A673 (cell line): Measurements from ENCODE around the gene XRCC3. TPM values are rescaled to one million over a fixed set of nuclear protein-coding genes. Genes with fewer than 3 reads are reported as not detected.
A peak's percentile ranks its signal among the peaks of the same experiment; 100 is the strongest.

Experiments
- BruUV-seq: library from RNA; stranded (reverse); fragments of 400-500 nt; replicated peaks from 2 replicates; lab custom pipeline; 2021; lab: Mats Ljungman, UMichigan
- CTCF ChIA-PET: fragments of 300-600 bp; sonication (Branson Sonifier 250); formaldehyde crosslinking; loops from one replicate; lab custom pipeline; 2022; ENCODE audit warnings: antibody characterized with exemption; lab: Charles Lee
- POLR2A ChIA-PET: fragments of 300-600 bp; sonication (Branson Sonifier 250); formaldehyde crosslinking; loops from one replicate; lab custom pipeline; 2022; ENCODE audit warnings: antibody characterized with exemption; ENCODE audit not compliant: low non-redundant PET; lab: Charles Lee
- DNase-seq: peaks from one replicate; pipeline ENCODE4 v3.0.0-alpha.2; 2015; ENCODE audit warnings: low spot score
- H3K27ac ChIP-seq: fragments of 200-600 bp; sonication (generic); 2 replicates; pipeline ENCODE4 v1.5.1; 2016; ENCODE audit warnings: mixed run types, low read depth, mild to moderate bottlenecking, mixed read lengths, antibody characterized with exemption, low read length; ENCODE audit not compliant: poor library complexity, severe bottlenecking
- H3K27me3 ChIP-seq: fragments of 200-600 bp; sonication (generic); replicated peaks from 2 replicates; pipeline ENCODE4 v1.6.1; 2017; ENCODE audit warnings: mixed run types, low read depth, mild to moderate bottlenecking, mixed read lengths, antibody characterized with exemption, low read length; ENCODE audit not compliant: insufficient read depth, poor library complexity
- H3K36me3 ChIP-seq: fragments of 200-600 bp; sonication (generic); 2 replicates; pipeline ENCODE4 v1.6.1; 2016; ENCODE audit warnings: mixed run types, mild to moderate bottlenecking, mixed read lengths, antibody characterized with exemption, low read length; ENCODE audit not compliant: insufficient read depth, poor library complexity, severe bottlenecking
- H3K4me1 ChIP-seq: fragments of 200-600 bp; sonication (generic); 2 replicates; pipeline ENCODE4 v1.6.1; 2017; ENCODE audit warnings: mixed run types, mild to moderate bottlenecking, mixed read lengths, antibody characterized with exemption, low read length; ENCODE audit not compliant: insufficient read depth, poor library complexity, severe bottlenecking
- H3K4me3 ChIP-seq: fragments of 200-600 bp; sonication (generic); 2 replicates; pipeline ENCODE4 v1.5.1; 2016; ENCODE audit warnings: low read depth, mixed run types, mild to moderate bottlenecking, mixed read lengths, low read length; ENCODE audit not compliant: poor library complexity, severe bottlenecking
- H3K9me3 ChIP-seq: fragments of 200-600 bp; sonication (generic); 2 replicates; pipeline ENCODE4 v1.6.1; 2016; ENCODE audit warnings: mixed run types, low read depth, mild to moderate bottlenecking, mixed read lengths, antibody characterized with exemption, low read length; ENCODE audit not compliant: poor library complexity, severe bottlenecking
- EZH2 ChIP-seq: fragments of 200-600 bp; sonication (generic); IDR thresholded peaks from 2 replicates; pipeline ENCODE4 v1.6.1; 2017; ENCODE audit warnings: borderline replicate concordance, low read depth, mild to moderate bottlenecking, mixed read lengths, antibody characterized with exemption, low read length; ENCODE audit not compliant: poor library complexity, severe bottlenecking
- intact Hi-C: fragments of 100-400 bp; cut with micrococcal nuclease; formaldehyde crosslinking; loops from one replicate; pipeline ENCODE4 v1.10.0; 2022; ENCODE audit not compliant: unreplicated experiment
- total RNA-seq: library from RNA; stranded (reverse); gene quantifications from 2 replicates; pipeline ENCODE4 v1.2.3, GENCODE V29; 2021
- TF ChIP-seq, protein P1 (sequence below): fragments of 300-800, 200-600 bp; sonication (generic); conservative IDR thresholded peaks from 2 replicates; pipeline ENCODE4 v1.5.1; 2017; ENCODE audit warnings: low read depth, mild to moderate bottlenecking, antibody characterized with exemption, low read length, moderate library complexity, mixed read lengths

XRCC3 gene
- total RNA-seq, 1 experiment from 2014 or later = 91.8 TPM

DNA sequence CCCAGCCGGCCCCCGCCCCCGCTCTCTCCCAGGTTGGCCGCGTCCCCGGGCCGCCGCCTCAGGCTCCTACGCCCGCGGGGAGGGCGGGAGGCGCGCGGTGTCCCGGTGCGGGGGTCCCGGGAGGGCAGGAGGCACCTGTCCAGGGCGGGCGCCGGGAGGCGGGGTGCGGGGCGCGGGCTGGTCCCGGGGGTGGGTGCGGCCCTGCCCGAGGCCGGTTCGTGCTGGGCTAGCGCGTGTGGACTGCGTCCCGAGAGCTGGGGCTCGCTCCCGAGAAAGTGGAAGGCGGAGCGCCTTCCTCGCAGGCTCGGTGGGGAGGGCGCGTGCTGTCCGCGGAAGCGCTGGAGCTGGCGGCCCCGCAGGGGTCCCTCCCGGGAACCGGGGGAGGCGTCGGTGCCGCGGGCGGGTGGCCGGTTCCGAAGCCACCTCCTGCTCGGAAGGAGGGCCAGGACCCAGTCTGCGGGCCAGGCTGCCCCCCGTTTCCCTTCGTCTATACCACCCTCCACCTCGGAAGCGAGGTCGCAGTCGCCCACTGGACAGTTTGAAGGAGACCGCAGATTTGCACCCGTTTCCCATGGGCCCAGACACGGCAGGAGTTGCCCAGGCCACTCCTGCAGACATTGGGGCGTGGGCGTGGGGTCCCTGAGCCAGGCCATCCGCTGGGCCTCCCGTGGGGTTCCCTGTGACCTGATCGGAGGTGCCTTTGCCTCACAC is 995 bp upstream of the XRCC3 start:
- H3K9me3 ChIP-seq = no peaks in the 10 kb centered on the region
- peaks cover 21% of the 10 kb centered on the region for H3K4me1 ChIP-seq
- POLR2A ChIA-PET = no interaction called here
- H3K27me3 ChIP-seq = no peaks in the 10 kb centered on the region
- peak overlapping the region; percentile 79 for H3K4me3 ChIP-seq
- BruUV-seq = no TSS peak
- H3K27ac ChIP-seq = peak overlapping the region; percentile 96
- intact Hi-C loops = no loop called here
- TF ChIP-seq EZH2 = no peak
- TF ChIP-seq, protein P1, sequence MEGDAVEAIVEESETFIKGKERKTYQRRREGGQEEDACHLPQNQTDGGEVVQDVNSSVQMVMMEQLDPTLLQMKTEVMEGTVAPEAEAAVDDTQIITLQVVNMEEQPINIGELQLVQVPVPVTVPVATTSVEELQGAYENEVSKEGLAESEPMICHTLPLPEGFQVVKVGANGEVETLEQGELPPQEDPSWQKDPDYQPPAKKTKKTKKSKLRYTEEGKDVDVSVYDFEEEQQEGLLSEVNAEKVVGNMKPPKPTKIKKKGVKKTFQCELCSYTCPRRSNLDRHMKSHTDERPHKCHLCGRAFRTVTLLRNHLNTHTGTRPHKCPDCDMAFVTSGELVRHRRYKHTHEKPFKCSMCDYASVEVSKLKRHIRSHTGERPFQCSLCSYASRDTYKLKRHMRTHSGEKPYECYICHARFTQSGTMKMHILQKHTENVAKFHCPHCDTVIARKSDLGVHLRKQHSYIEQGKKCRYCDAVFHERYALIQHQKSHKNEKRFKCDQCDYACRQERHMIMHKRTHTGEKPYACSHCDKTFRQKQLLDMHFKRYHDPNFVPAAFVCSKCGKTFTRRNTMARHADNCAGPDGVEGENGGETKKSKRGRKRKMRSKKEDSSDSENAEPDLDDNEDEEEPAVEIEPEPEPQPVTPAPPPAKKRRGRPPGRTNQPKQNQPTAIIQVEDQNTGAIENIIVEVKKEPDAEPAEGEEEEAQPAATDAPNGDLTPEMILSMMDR = no peak
- peaks cover 5% of the 10 kb centered on the region for H3K36me3 ChIP-seq
- no peak for DNase-seq
- CTCF ChIA-PET = no interaction called here

DNA sequence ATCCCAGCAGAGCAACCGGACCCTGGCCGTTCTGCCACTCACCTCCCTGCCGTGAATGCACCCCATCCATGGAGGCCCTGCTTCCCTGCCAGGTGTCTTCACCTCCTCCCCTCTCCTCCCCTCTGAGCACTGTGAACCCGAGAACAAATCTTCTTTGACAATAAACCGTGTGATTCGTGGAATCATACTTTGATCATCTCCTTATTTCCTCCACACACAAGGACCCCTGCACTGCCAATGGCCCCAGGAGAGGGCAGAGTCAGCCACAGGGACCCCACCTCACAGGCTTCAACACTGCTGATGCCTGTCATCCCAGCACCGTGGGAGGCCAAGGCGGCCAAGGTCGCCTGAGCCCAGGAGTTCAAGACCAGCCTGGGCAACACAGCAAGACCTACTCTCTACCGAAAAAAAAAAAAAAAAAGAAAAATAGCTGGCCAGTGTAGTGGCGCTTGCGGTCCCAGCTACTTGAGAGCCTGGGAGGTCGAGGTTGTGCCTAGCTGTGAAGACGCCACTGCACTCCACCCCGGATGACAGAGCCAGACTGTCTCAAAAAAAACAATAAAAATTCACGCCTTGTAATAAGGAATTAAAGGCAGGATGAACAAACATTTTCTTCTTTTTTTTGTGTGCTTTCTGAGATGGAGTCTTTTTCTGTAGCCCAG is 1.1 kb downstream of the XRCC3 start:
- TF ChIP-seq, protein P1 = no peak
- TF ChIP-seq EZH2 = no peak
- CTCF ChIA-PET = interaction anchor here (0.5 to 0.6 kb wide), 2 partner anchors 94 to 193 kb away, joined by 3 to 7 read pairs; no protein-coding TSS in a partner anchor
- H3K36me3 ChIP-seq = peaks cover 20% of the 10 kb centered on the region
- no peak for DNase-seq
- TSS peak; percentile 66 for BruUV-seq
- peak overlapping the region; percentile 96 for H3K27ac ChIP-seq
- POLR2A ChIA-PET = interaction anchor here (0.6 kb wide), 2 partner anchors 10 to 157 kb away, joined by 3 to 6 read pairs; no protein-coding TSS in a partner anchor
- peak overlapping the region; percentile 79 for H3K4me3 ChIP-seq
- H3K9me3 ChIP-seq = no peaks in the 10 kb centered on the region
- intact Hi-C loops = no loop called here
- H3K27me3 ChIP-seq = no peaks in the 10 kb centered on the region
- peaks cover 26% of the 10 kb centered on the region for H3K4me1 ChIP-seq

DNA sequence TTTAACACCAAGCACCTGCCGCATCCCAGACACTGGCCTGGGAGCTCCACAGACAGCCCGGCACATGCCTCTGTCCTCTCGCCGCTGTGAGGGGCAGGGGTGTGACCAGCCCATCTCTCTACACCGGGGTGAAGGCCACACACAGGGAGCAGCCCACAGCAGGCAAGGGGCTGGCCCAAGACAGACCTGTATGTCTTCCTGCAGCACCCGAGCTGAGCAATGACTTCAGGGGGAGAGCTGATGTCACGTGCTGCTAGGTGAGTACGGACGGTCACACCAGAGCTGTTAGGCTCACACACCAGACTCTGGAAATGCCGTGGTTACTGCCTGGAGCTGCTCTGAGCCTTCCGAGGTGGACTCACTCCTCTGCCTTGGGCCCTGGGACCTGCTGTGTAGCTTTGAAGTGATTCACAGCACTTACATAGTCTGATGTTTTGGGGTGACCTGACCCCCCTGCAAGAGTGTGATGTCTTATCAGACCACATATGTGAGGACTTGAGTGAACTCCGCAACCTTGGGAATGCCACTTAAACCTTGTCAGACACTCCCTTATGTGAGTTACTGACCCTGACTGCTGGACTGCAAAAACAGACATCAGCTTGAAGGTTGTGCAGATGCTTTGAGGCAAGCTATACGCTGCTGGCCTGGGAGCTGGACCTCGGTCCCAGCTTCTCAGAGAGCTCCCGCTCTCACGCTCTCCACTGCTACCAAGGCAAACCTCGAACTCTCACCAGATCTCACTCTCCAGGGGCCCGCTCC is 1.8 kb downstream of the XRCC3 start:
- CTCF ChIA-PET = no interaction called here
- Histone ChIP-seq H3K36me3 (peaks cover 26% of the 10 kb centered on the region), H3K4me3 (peak overlapping the region; percentile 79), H3K27me3 (no peaks in the 10 kb centered on the region), H3K27ac (peak overlapping the region; percentile 96), H3K4me1 (peaks cover 26% of the 10 kb centered on the region), H3K9me3 (no peaks in the 10 kb centered on the region)
- BruUV-seq = no TSS peak
- intact Hi-C loops = no loop called here
- TF ChIP-seq EZH2 = no peak
- TF ChIP-seq, protein P1 = no peak
- no peak for DNase-seq
- POLR2A ChIA-PET = interaction anchor here (0.6 kb wide), 1 partner anchor 9 kb away, joined by 3 read pairs; no protein-coding TSS in a partner anchor
